ENCODE results near the gene CD37. TPM values are rescaled to one million over a fixed set of nuclear protein-coding genes. Genes with fewer than 3 reads are reported as not detected.

Gene CD37
- total and polyA plus RNA-seq, 2 donors = 31.6 to 78.4 TPM

DNA sequence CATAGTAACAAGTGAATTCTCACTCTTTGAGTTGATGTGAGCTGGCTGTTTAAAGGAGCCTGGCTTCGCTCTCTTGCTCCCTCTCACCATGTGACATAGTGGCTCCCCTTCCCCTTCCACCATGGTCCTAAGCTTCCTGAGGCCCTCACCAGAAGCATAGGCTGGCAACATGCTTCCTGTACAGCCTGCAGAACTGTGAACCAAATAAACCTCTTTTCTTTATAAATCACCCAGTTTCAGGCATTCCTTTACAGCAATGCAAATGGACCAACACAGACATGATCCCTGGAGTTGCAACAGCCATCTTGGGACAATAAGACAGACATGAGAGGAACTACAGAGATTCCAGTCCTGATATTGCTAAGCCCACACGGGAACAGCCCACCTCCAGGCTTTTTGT, 14.4 kb downstream of the CD37 start:
- no peak for DNase-seq (ENCODE audit: low read depth in 6 of 9, low spot score in 9 of 9)
- 99% methylated on average over 2 of the region's 2 CpGs for WGBS
- Histone ChIP-seq H3K9me3 (ENCODE audit: control insufficient read depth in 2 of 2, insufficient read depth in 1 of 2, low read length in 1 of 2) (no peaks in the 10 kb centered on the region), H3K4me1 (ENCODE audit: control insufficient read depth in 2 of 2, insufficient read depth in 2 of 2, low read length in 2 of 2) (no peaks in the 10 kb centered on the region), H3K36me3 (ENCODE audit: control insufficient read depth in 2 of 2, insufficient read depth in 2 of 2, low read length in 1 of 2) (no peaks in the 10 kb centered on the region), H3K27me3 (ENCODE audit: control insufficient read depth in 2 of 2, insufficient read depth in 1 of 2, low read length in 1 of 2) (peaks cover 0 to 7% of the 10 kb centered on the region in 2 donors), H3K4me3 (ENCODE audit: low read length in 2 of 2) (no peak overlapping the region), H3K27ac (ENCODE audit: low read depth in 1 of 2, low read length in 1 of 2) (no peak overlapping the region)

DNA sequence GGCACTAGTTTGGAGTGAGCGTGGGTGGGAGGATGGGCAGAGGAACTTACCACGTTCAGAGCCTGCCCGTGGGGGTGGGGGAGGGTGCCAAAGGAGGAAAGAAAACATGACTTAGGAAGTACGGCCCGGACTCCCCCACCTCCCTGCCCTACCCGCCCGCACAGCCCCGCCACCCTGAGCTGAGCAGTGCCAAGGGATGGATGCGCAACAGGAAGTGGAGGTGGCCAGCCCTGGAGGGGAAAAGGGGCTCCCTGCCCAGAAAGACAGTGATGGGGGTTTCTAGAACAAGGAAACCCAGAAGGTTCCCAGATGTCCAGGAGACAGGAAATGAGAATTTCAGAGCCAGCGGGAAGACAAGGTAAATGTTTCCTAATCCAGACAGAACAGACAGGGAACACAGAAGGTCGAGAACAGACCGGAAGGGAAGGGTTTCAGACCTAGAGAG, 20.7 kb downstream of the CD37 start:
- H3K4me3 ChIP-seq (ENCODE audit: low read length in 2 of 2) = no peak overlapping the region
- peaks cover 0 to 3% of the 10 kb centered on the region in 2 donors for H3K9me3 ChIP-seq (ENCODE audit: control insufficient read depth in 2 of 2, insufficient read depth in 1 of 2, low read length in 1 of 2)
- peaks cover 0 to 4% of the 10 kb centered on the region in 2 donors for H3K4me1 ChIP-seq (ENCODE audit: control insufficient read depth in 2 of 2, insufficient read depth in 2 of 2, low read length in 2 of 2)
- H3K27ac ChIP-seq (ENCODE audit: low read depth in 1 of 2, low read length in 1 of 2) = peak overlapping the region in 1 of 2 donors; percentile 18
- 18% methylated on average over 12 of the region's 12 CpGs for WGBS
- H3K36me3 ChIP-seq (ENCODE audit: control insufficient read depth in 2 of 2, insufficient read depth in 2 of 2, low read length in 1 of 2) = no peaks in the 10 kb centered on the region
- no peak for DNase-seq (ENCODE audit: low read depth in 6 of 9, low spot score in 9 of 9)
- peaks cover 10 to 56% of the 10 kb centered on the region in 2 donors for H3K27me3 ChIP-seq (ENCODE audit: control insufficient read depth in 2 of 2, insufficient read depth in 1 of 2, low read length in 1 of 2)

DNA sequence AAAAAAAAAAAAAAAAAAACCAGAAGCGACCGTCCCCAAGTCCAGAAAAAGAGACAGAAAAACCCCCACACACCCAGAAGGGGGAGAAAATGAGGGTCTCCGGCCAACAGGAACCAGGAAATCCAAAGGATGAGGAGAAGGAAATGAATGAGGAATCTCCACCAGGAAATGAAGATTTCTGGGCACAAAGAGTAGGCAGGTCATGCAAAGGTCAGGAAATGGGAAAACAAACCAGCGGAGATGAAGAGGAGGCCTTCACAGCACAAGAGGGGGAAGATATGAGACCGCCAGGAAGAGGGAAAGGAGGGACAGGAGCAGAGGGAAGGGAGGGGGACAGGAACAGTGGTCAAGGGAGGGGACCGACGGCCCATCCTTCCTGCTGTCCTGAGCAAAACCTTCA, 21.2 kb downstream of the CD37 start:
- Histone ChIP-seq H3K27me3 (ENCODE audit: control insufficient read depth in 2 of 2, insufficient read depth in 1 of 2, low read length in 1 of 2) (peaks cover 11 to 58% of the 10 kb centered on the region in 2 donors), H3K36me3 (ENCODE audit: control insufficient read depth in 2 of 2, insufficient read depth in 2 of 2, low read length in 1 of 2) (no peaks in the 10 kb centered on the region), H3K4me1 (ENCODE audit: control insufficient read depth in 2 of 2, insufficient read depth in 2 of 2, low read length in 2 of 2) (peaks cover 0 to 4% of the 10 kb centered on the region in 2 donors), H3K9me3 (ENCODE audit: control insufficient read depth in 2 of 2, insufficient read depth in 1 of 2, low read length in 1 of 2) (peaks cover 0 to 3% of the 10 kb centered on the region in 2 donors), H3K27ac (ENCODE audit: low read depth in 1 of 2, low read length in 1 of 2) (no peak overlapping the region), H3K4me3 (ENCODE audit: low read length in 2 of 2) (no peak overlapping the region)
- no peak for DNase-seq (ENCODE audit: low read depth in 6 of 9, low spot score in 9 of 9)
- 83% methylated on average over 7 of the region's 7 CpGs for WGBS

- WGBS = 92% methylated on average over 9 of the region's 9 CpGs
- Histone ChIP-seq H3K9me3 (ENCODE audit: control insufficient read depth in 2 of 2, insufficient read depth in 1 of 2, low read length in 1 of 2) (peaks cover 0 to 3% of the 10 kb centered on the region in 2 donors), H3K27ac (ENCODE audit: low read depth in 1 of 2, low read length in 1 of 2) (no peak overlapping the region), H3K27me3 (ENCODE audit: control insufficient read depth in 2 of 2, insufficient read depth in 1 of 2, low read length in 1 of 2) (peaks cover 20 to 67% of the 10 kb centered on the region in 2 donors), H3K36me3 (ENCODE audit: control insufficient read depth in 2 of 2, insufficient read depth in 2 of 2, low read length in 1 of 2) (no peaks in the 10 kb centered on the region), H3K4me1 (ENCODE audit: control insufficient read depth in 2 of 2, insufficient read depth in 2 of 2, low read length in 2 of 2) (peaks cover 0 to 9% of the 10 kb centered on the region in 2 donors), H3K4me3 (ENCODE audit: low read length in 2 of 2) (no peak overlapping the region)
- DNase-seq (ENCODE audit: low read depth in 6 of 9, low spot score in 9 of 9) = no peak
Measured at GRCh38 chr19:49357186-49357585, 22.0 kb downstream of the CD37 start.

DNA sequence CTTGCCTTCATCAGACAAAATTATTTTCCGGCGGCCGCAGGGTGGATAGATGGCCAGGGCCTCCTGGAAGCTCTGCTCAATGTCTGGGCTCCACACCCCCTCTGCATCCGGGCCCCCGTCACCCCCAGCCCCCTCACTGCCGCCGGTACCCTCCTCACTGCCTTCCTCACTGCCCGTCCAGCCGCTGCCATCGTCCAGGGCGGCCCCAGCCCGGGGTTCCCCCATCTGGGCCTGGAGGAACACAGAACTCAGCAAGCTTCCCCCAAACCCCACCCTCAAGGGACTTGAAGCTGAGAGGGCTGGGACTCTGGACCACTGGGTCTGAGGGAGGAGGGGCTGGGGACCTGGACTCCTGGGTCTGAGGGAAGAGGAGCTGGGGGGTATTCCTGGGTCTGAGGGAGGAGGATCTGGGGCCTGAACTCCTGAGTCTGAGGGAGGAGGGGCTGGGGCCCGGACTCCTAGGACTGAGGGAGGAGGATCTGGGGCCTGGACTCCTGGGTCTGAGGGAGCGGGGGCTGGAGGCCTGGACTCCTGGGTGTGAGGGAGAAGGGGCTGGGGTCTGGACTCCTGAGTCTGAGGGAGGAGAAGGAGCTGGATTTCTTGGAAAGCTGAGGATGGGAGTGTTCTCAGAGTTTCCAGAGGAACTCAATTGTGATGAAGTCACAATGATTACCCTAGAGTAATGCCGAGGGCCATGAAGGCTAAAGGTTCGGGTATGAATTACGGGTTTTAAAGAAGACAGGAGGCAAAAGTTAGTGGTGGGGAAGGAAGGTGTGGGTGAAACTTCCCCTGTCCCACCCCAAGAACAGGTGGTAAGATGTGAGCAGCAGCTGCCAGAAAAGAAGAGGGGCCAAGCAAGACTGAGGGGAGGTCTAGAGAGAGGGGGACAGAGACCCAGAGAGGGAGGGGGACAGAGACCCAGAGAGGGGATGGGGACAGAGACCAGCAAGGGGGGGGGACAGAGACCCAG, 24.9 kb downstream of the CD37 start:
- no peak for DNase-seq (ENCODE audit: low read depth in 6 of 9, low spot score in 9 of 9)
- Histone ChIP-seq H3K4me1 (ENCODE audit: control insufficient read depth in 2 of 2, insufficient read depth in 2 of 2, low read length in 2 of 2) (peaks cover 0 to 23% of the 10 kb centered on the region in 2 donors), H3K36me3 (ENCODE audit: control insufficient read depth in 2 of 2, insufficient read depth in 2 of 2, low read length in 1 of 2) (no peaks in the 10 kb centered on the region), H3K27ac (ENCODE audit: low read depth in 1 of 2, low read length in 1 of 2) (no peak overlapping the region), H3K9me3 (ENCODE audit: control insufficient read depth in 2 of 2, insufficient read depth in 1 of 2, low read length in 1 of 2) (peaks cover 4 to 8% of the 10 kb centered on the region in 2 donors), H3K4me3 (ENCODE audit: low read length in 2 of 2) (no peak overlapping the region), H3K27me3 (ENCODE audit: control insufficient read depth in 2 of 2, insufficient read depth in 1 of 2, low read length in 1 of 2) (peaks cover 41 to 90% of the 10 kb centered on the region in 2 donors)
- 80% methylated on average over 17 of the region's 17 CpGs for WGBS

DNA sequence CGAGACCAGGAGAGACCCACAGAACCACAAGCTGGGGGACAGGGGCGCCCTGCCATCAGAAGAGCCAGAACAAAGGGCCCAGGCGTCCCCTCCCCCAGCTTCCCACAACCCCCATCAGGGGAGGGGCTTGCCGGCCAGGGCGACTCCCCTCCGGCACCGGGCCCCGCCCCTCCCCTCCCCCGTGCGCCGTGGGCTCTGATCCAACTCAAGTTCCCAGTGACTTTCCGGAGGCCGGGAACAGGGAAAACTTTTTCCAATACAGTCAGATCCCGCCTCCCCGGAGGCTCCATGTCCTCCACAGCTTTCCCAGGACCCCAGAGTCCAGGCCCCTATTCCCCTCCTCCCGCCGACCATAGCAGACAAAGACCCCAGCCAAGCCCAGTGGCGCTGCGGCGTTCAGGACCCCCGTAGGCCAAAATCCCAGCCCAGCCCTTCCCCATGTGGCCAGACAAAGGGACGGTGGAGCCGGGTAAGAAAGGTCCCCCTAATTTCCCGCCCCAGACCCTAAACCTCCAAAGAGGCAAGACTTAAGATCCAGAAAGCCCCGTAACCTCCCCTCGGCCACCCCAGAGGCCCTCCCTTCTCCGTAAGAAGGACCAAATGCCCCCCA, 26.3 kb downstream of the CD37 start:
- peak overlapping the region; percentile 19 to 33 for H3K4me3 ChIP-seq (ENCODE audit: low read length in 2 of 2)

GRCh38 chr19:49362048-49362928, 27.1 kb downstream of the CD37 start, which contains the start of gene TEAD2:
TEAD2 (minus strand) TSS chr19:49362416; CDS start chr19:49360075, 2,341 bp downstream.
- Histone ChIP-seq H3K36me3 (ENCODE audit: control insufficient read depth in 2 of 2, insufficient read depth in 2 of 2, low read length in 1 of 2) (no peaks in the 10 kb centered on the region), H3K9me3 (ENCODE audit: control insufficient read depth in 2 of 2, insufficient read depth in 1 of 2, low read length in 1 of 2) (peaks cover 4 to 8% of the 10 kb centered on the region in 2 donors), H3K4me1 (ENCODE audit: control insufficient read depth in 2 of 2, insufficient read depth in 2 of 2, low read length in 2 of 2) (peaks cover 0 to 19% of the 10 kb centered on the region in 2 donors), H3K4me3 (ENCODE audit: low read length in 2 of 2) (peak within 1 kb of the TSS; percentile 24 to 33), H3K27ac (ENCODE audit: low read depth in 1 of 2, low read length in 1 of 2) (peak within 1 kb of the TSS; percentile 25 to 74), H3K27me3 (ENCODE audit: control insufficient read depth in 2 of 2, insufficient read depth in 1 of 2, low read length in 1 of 2) (peaks cover 41 to 83% of the 10 kb centered on the region in 2 donors)
- WGBS = 3% methylated on average over 52 of the region's 52 CpGs
- no peak for DNase-seq (ENCODE audit: low read depth in 6 of 9, low spot score in 9 of 9)

More for the DNA sequence above, 26.3 kb downstream of the CD37 start:
- Histone ChIP-seq H3K9me3 (ENCODE audit: control insufficient read depth in 2 of 2, insufficient read depth in 1 of 2, low read length in 1 of 2) (peaks cover 4 to 8% of the 10 kb centered on the region in 2 donors), H3K4me1 (ENCODE audit: control insufficient read depth in 2 of 2, insufficient read depth in 2 of 2, low read length in 2 of 2) (peaks cover 0 to 19% of the 10 kb centered on the region in 2 donors), H3K27ac (ENCODE audit: low read depth in 1 of 2, low read length in 1 of 2) (peak overlapping the region; percentile 25 to 74), H3K27me3 (ENCODE audit: control insufficient read depth in 2 of 2, insufficient read depth in 1 of 2, low read length in 1 of 2) (peaks cover 41 to 86% of the 10 kb centered on the region in 2 donors), H3K36me3 (ENCODE audit: control insufficient read depth in 2 of 2, insufficient read depth in 2 of 2, low read length in 1 of 2) (no peaks in the 10 kb centered on the region)
- 13% methylated on average over 27 of the region's 27 CpGs for WGBS
- no peak for DNase-seq (ENCODE audit: low read depth in 6 of 9, low spot score in 9 of 9)

GRCh38 chr19:49362929-49363267, 27.7 kb downstream of the CD37 start:
- WGBS = 2% methylated on average over 14 of the region's 14 CpGs
- Histone ChIP-seq H3K27ac (ENCODE audit: low read depth in 1 of 2, low read length in 1 of 2) (peak overlapping the region in 1 of 2 donors; percentile 33), H3K9me3 (ENCODE audit: control insufficient read depth in 2 of 2, insufficient read depth in 1 of 2, low read length in 1 of 2) (peaks cover 4 to 8% of the 10 kb centered on the region in 2 donors), H3K4me3 (ENCODE audit: low read length in 2 of 2) (no peak overlapping the region), H3K36me3 (ENCODE audit: control insufficient read depth in 2 of 2, insufficient read depth in 2 of 2, low read length in 1 of 2) (no peaks in the 10 kb centered on the region), H3K4me1 (ENCODE audit: control insufficient read depth in 2 of 2, insufficient read depth in 2 of 2, low read length in 2 of 2) (peaks cover 0 to 19% of the 10 kb centered on the region in 2 donors), H3K27me3 (ENCODE audit: control insufficient read depth in 2 of 2, insufficient read depth in 1 of 2, low read length in 1 of 2) (peaks cover 41 to 82% of the 10 kb centered on the region in 2 donors)
- no peak for DNase-seq (ENCODE audit: low read depth in 6 of 9, low spot score in 9 of 9)
